A549 (cell line): ENCODE measurements around the gene COL7A1. TPM values are rescaled to one million over a fixed set of nuclear protein-coding genes. Genes with fewer than 3 reads are reported as not detected.

Source experiments
- ATAC-seq, 2 experiments: fragments of 200-7000 bp in 1 of 2; fragments of >200 bp in 1 of 2; cut with Nextera tagmentation in 1 of 2; cut with Tn5 transposase in 1 of 2; 3 replicates each; pipeline versions ENCODE4 v1.8.0 to v1.9.1; 2018 to 2020; ENCODE audit warnings: mild to moderate bottlenecking in 1 of 2, moderate library complexity in 1 of 2
- CTCF ChIA-PET: fragments of 300-600 bp; sonication (Branson Sonifier 250); formaldehyde crosslinking; extraction: SDS; loops from one replicate; lab custom pipeline; 2021; ENCODE audit warnings: antibody characterized with exemption, inconsistent platforms; lab: Yijun Ruan, JAX
- POLR2A ChIA-PET: fragments of 350-600 bp; formaldehyde crosslinking; extraction: SDS; loops from one replicate; lab custom pipeline; 2021; ENCODE audit warnings: antibody characterized with exemption, inconsistent platforms; lab: Yijun Ruan, JAX
- DNase-seq, 2 experiments: peaks; one replicate each; pipeline versions ENCODE4 v3.0.0 to v3.0.0-alpha.2; 2011 to 2016; ENCODE audit warnings: low read depth in 1 of 2, low spot score in 1 of 2
- FAIRE-seq: peaks from 2 replicates; lab custom pipeline; 2011; peaks lifted over from hg19 to GRCh38; lab: Jason Lieb, UNC
- H3K27ac ChIP-seq, 2 experiments: fragments of >200 bp; sonication (Bioruptor Twin); formaldehyde crosslinking; 3 replicates each; pipeline ENCODE4 v1.5.1; 2016 to 2017
- H3K4me1 ChIP-seq: fragments of >200 bp; sonication (Bioruptor Twin); formaldehyde crosslinking; 3 replicates; pipeline ENCODE4 v1.6.1; 2016
- H3K4me2 ChIP-seq: fragments of >200 bp; sonication (Bioruptor Twin); formaldehyde crosslinking; 3 replicates; pipeline ENCODE4 v1.6.1; 2016
- H3K4me3 ChIP-seq: fragments of >200 bp; sonication (Bioruptor Twin); formaldehyde crosslinking; 3 replicates; pipeline ENCODE4 v1.5.1; 2016
- H3K9me3 ChIP-seq: fragments of >200 bp; sonication (Bioruptor Twin); formaldehyde crosslinking; 3 replicates; pipeline ENCODE4 v1.6.1; 2016
- CHD4 ChIP-seq: fragments of 200-600 bp; sonication (generic); IDR thresholded peaks from 2 replicates; pipeline ENCODE4 v1.6.1; 2016; ENCODE audit warnings: antibody characterized with exemption, mild to moderate bottlenecking, borderline replicate concordance
- EHMT2 ChIP-seq: fragments of 200-600 bp; sonication (generic); IDR thresholded peaks from 2 replicates; pipeline ENCODE4 v1.6.1; 2016; ENCODE audit warnings: antibody characterized with exemption, low read depth, mild to moderate bottlenecking, moderate library complexity
- EP300 ChIP-seq, 2 experiments: fragments of >200 bp; sonication (Bioruptor Twin); formaldehyde crosslinking; IDR thresholded peaks; 2 replicates in 1 of 2; 3 replicates in 1 of 2; pipeline ENCODE4 v1.6.1; 2016 to 2017
- HOXB13 ChIP-seq: fragments of 250-450 bp; sonication (Bioruptor Pico); IDR thresholded peaks from 2 replicates; pipeline ENCODE4 v1.5.0; 2020; ENCODE audit warnings: low read depth, mild to moderate bottlenecking, moderate library complexity
- JUN ChIP-seq, 2 experiments: fragments of >200 bp; sonication (Bioruptor Twin); formaldehyde crosslinking; IDR thresholded peaks; 2 replicates in 1 of 2; 3 replicates in 1 of 2; pipeline ENCODE4 v1.6.1; 2016 to 2017
- KDM5A ChIP-seq: fragments of 200-600 bp; sonication (generic); IDR thresholded peaks from 2 replicates; pipeline ENCODE4 v1.6.1; 2016; ENCODE audit warnings: antibody characterized with exemption, mild to moderate bottlenecking
- MYC ChIP-seq: IDR thresholded peaks from 2 replicates; pipeline ENCODE4 v1.6.1; 2012; ENCODE audit warnings: mild to moderate bottlenecking, inconsistent platforms, low read length, improper control_type of control experiment, borderline replicate concordance
- NFE2L2 ChIP-seq: fragments of 150-350 bp; conservative IDR thresholded peaks from 2 replicates; pipeline ENCODE4 v1.6.1; 2014; ENCODE audit warnings: low read length
- NPAS2 ChIP-seq: fragments of 250-450 bp; sonication (Bioruptor Pico); IDR thresholded peaks from 2 replicates; pipeline ENCODE4 v1.8.0; 2022; ENCODE audit warnings: mild to moderate bottlenecking, moderate library complexity, borderline replicate concordance
- POLR2AphosphoS2 ChIP-seq: conservative IDR thresholded peaks from 2 replicates; pipeline ENCODE4 v1.6.1; 2012; ENCODE audit warnings: low read length, improper control_type of control experiment, inconsistent platforms
- RAD21 ChIP-seq, 2 experiments: fragments of >200 bp in 1 of 2; sonication (Bioruptor Twin) in 1 of 2; formaldehyde crosslinking in 1 of 2; IDR thresholded peaks in 1 of 2; conservative IDR thresholded peaks in 1 of 2; 2 replicates in 1 of 2; 3 replicates in 1 of 2; pipeline ENCODE4 v1.6.1; 2012 to 2018; ENCODE audit warnings: inconsistent platforms in 1 of 2
- SMC3 ChIP-seq: fragments of >200 bp; sonication (Bioruptor Twin); formaldehyde crosslinking; IDR thresholded peaks from 3 replicates; pipeline ENCODE4 v1.6.1; 2018; ENCODE audit warnings: inconsistent platforms
- TFCP2L1 ChIP-seq: fragments of 250-450 bp; sonication (Bioruptor Pico); IDR thresholded peaks from 2 replicates; pipeline ENCODE4 v1.5.0; 2021; ENCODE audit warnings: mild to moderate bottlenecking
- TP53 ChIP-seq: fragments of 250-450 bp; sonication (Bioruptor Pico); IDR thresholded peaks from 2 replicates; pipeline ENCODE4 v1.5.0; 2021; ENCODE audit warnings: mild to moderate bottlenecking, moderate library complexity
- ZC3H11A ChIP-seq: fragments of 450-650 bp; IDR thresholded peaks from 2 replicates; pipeline ENCODE4 v1.6.1; 2014; ENCODE audit warnings: antibody characterized with exemption, mild to moderate bottlenecking
- ZFP36 ChIP-seq: fragments of 450-650 bp; IDR thresholded peaks from 2 replicates; pipeline ENCODE4 v1.6.1; 2014; ENCODE audit warnings: borderline replicate concordance; ENCODE audit not compliant: partially characterized antibody
- WGBS: methylation state at CpG from one replicate; pipeline ENCODE4 v1.1.6; 2017; ENCODE audit errors: missing lambda C conversion rate; 5-methylcytosine and 5-hydroxymethylcytosine counted together
- polyA plus RNA-seq, 4 experiments: library from polyadenylated mRNA; depleted of rRNA in 3 of 4; stranded (reverse); fragments of >200 nt; fragmentation: RNase III in 1 of 4; extraction: RNeasy Plus Mini Kit Qiagen cat#74134 plus additional on column Dnase treatment in 1 of 4; gene quantifications; 2 replicates in 3 of 4; 3 replicates in 1 of 4; pipeline ENCODE4 v1.2.3, GENCODE V29; 2011 to 2017
- TF ChIP-seq, protein P1 (sequence below): IDR thresholded peaks from 2 replicates; pipeline ENCODE4 v1.6.1; 2012; ENCODE audit warnings: low read depth, borderline replicate concordance
- TF ChIP-seq, protein P2 (sequence below): fragments of 250-450 bp; sonication (Bioruptor Pico); IDR thresholded peaks from 2 replicates; pipeline ENCODE4 v1.5.0; 2021; ENCODE audit warnings: mild to moderate bottlenecking, moderate library complexity, borderline replicate concordance

COL7A1 gene
- polyA plus RNA-seq, 2 of the 4 experiments (the other 2 are of a cell fraction) = 36.5 to 240 TPM

DNA sequence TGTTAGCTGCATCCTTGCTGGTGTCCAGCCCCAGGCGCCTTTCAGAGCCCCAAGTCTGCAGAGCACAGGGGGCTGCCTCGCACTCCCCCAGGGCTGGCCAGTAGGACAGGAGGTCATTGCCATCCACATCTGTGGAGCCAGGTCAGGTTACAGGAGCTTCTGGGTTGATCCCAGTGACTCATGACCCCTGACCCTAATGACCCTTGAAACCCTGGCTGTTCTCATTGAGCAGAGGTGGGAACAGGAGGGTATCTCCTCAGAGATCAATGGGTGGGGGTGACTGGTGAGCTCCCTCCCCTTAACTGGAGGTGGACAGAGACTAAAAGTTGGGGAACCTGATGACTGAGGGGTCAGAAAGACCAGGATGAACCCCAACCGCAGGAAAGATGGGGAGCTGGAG is 46.3 kb upstream of the COL7A1 start:
- no peak for FAIRE-seq
- ChIA-PET CTCF (interaction anchor here (0.6 kb wide), 1 partner anchor 20 kb away, joined by 3 read pairs; no protein-coding TSS in a partner anchor), POLR2A (no interaction called here)
- Histone ChIP-seq H3K9me3 (no peaks in the 10 kb centered on the region), H3K4me2 (no peak overlapping the region), H3K4me3 (no peak overlapping the region), H3K4me1 (peaks cover 2% of the 10 kb centered on the region; the same call in 2 of the 3 replicates), H3K27ac (no peak overlapping the region)
- WGBS = 100% methylated on average over 1 of the region's 3 CpGs
- ATAC-seq = no peak
- TF ChIP-seq, protein P1, sequence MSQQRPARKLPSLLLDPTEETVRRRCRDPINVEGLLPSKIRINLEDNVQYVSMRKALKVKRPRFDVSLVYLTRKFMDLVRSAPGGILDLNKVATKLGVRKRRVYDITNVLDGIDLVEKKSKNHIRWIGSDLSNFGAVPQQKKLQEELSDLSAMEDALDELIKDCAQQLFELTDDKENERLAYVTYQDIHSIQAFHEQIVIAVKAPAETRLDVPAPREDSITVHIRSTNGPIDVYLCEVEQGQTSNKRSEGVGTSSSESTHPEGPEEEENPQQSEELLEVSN = no peak
- no peak for TF ChIP-seq EHMT2
- no peak for TF ChIP-seq MYC
- no peak for TF ChIP-seq HOXB13 (CRISPR knock-in tag)
- TF ChIP-seq TP53 (CRISPR knock-in tag) = no peak
- no peak for TF ChIP-seq CHD4
- no peak for DNase-seq

DNA sequence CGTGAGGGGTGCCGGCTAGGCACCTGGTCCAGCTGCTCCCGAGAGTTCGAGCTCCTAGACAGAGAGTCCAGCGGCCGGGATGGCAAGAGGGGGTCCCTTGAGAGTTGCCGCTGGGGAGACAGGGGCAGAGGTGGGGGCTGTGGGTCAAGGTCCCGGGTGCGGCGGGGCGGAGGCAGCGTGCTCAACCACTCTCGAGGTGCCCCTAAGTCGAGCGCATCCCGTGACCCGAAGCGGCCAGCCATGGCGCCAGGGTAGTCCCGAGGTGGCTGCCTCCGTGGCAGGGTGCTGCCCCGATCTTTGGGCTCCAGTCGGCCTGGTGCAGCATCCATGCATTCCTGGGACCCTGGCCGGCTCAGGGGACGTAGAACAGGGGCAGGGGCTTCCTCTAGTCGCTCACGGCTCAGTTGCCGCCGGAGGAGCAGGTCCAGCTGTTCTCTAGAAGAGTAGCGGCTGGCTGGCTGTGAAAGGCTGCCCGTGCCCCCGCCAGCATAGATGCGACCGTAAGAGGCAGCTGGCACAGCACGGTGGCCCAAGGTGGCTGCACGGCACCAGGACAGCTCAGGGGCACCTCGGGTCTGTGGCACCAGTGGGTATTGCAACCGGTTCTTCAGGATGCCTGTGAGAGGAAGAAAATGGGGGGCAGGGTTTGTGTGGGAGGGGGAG is 44.9 kb upstream of the COL7A1 start:
- no peak for ATAC-seq
- WGBS = 100% methylated on average over 2 of the region's 38 CpGs
- CTCF ChIA-PET = interaction anchor here (0.7 kb wide), 1 partner anchor 16 kb away, joined by 3 read pairs; no protein-coding TSS in a partner anchor

DNA sequence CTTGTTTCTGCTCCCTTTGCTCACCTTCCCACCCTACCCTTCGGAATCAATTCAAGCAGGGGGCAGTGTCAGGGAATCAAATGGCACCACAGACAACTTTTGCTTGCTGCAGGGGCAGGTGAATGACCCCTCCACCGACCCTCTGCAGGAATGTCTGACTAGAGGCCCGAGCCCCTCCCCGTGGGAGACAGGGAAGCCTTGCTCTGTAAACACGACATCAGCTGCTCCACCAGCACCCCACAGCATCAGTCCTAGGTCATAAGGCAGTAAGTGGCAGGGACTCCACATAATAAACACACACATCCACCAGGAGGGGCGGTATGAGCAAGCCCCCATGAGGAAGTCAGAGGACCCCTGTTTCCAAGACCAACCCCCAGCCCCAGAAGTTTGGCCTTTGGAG is 42.2 kb upstream of the COL7A1 start:
- peaks cover 16% of the 10 kb centered on the region for H3K4me1 ChIP-seq
- no peak for FAIRE-seq
- H3K9me3 ChIP-seq = no peaks in the 10 kb centered on the region
- no peak for ATAC-seq
- no peak for DNase-seq
- H3K27ac ChIP-seq = no peak overlapping the region
- H3K4me2 ChIP-seq = no peak overlapping the region
- TF ChIP-seq KDM5A (no peak), NFE2L2 (no peak), MYC (no peak), SMC3 (no peak), TFCP2L1 (CRISPR knock-in tag) (no peak), RAD21 (conservative IDR thresholded peaks at IDR 0.05 in 1 of 2, IDR thresholded peaks at IDR 0.05 in 1 of 2) (no peak), EP300 (IDR thresholded peaks at IDR 0.05) (no peak), POLR2AphosphoS2 (no peak)
- no peak overlapping the region for H3K4me3 ChIP-seq
- CTCF ChIA-PET = interaction anchor here (2.6 kb wide), 1 partner anchor 25 kb away, joined by 10 read pairs; no protein-coding TSS in a partner anchor
- WGBS = 50% methylated on average over 6 of the region's 6 CpGs
- POLR2A ChIA-PET = no interaction called here

More for the DNA sequence above, 44.9 kb upstream of the COL7A1 start:
- Histone ChIP-seq H3K4me3 (no peak overlapping the region), H3K4me1 (peaks cover 9% of the 10 kb centered on the region), H3K9me3 (no peaks in the 10 kb centered on the region), H3K4me2 (no peak overlapping the region), H3K27ac (no peak overlapping the region)
- POLR2A ChIA-PET = no interaction called here
- DNase-seq = no peak
- no peak for FAIRE-seq
- no peak for TF ChIP-seq RAD21 (conservative IDR thresholded peaks at IDR 0.05 in 1 of 2, IDR thresholded peaks at IDR 0.05 in 1 of 2)

DNA sequence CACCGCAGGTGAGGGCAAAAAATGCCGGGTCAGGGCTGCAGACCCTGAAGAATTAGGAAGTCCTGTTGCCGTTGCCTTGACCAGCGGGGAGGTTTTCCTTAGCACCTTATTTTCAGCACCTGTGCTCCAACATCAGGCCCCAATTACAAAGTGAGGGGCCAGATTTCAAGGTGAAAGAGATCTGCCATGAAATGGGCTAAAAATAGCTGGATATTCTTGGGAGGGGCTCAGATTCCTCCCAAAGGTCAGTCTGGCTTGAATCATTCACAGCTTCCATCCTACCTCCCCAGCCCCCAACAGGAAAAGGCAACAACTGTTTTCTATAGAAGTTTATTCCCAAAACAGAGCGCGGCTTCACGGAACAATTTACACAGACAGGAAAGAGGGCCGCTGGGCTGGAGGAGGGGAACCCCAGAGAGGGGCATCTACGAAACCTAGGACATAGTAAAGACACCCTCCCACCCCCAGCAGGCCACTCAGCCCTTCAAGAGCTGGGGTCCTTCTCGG is 41.1 kb upstream of the COL7A1 start:
- H3K4me1 ChIP-seq = peaks cover 16% of the 10 kb centered on the region
- H3K9me3 ChIP-seq = no peaks in the 10 kb centered on the region
- ChIA-PET POLR2A (interaction anchor here (0.6 to 2.1 kb wide), 2 partner anchors 26 to 122 kb away, joined by 3 to 9 read pairs; partner anchors contain the start of gene CELSR3), CTCF (interaction anchor here (0.7 to 4.3 kb wide), 20 partner anchors 9 to 98 kb away, joined by 3 to 46 read pairs (median 6); partner anchors contain the start of genes CELSR3, COL7A1, TMEM89 and UCN2)
- no peak for ATAC-seq
- H3K4me3 ChIP-seq = peak overlapping the region; percentile 82
- WGBS = 70% methylated on average over 10 of the region's 10 CpGs
- FAIRE-seq = no peak
- DNase-seq = no peak
- H3K27ac ChIP-seq = peak overlapping the region; percentile 69 to 97
- TF ChIP-seq HOXB13 (CRISPR knock-in tag) = no peak
- no peak for TF ChIP-seq NPAS2 (CRISPR knock-in tag)
- TF ChIP-seq NFE2L2 = no peak
- TF ChIP-seq ZC3H11A = no peak
- no peak for TF ChIP-seq ZFP36
- TF ChIP-seq, protein P2, sequence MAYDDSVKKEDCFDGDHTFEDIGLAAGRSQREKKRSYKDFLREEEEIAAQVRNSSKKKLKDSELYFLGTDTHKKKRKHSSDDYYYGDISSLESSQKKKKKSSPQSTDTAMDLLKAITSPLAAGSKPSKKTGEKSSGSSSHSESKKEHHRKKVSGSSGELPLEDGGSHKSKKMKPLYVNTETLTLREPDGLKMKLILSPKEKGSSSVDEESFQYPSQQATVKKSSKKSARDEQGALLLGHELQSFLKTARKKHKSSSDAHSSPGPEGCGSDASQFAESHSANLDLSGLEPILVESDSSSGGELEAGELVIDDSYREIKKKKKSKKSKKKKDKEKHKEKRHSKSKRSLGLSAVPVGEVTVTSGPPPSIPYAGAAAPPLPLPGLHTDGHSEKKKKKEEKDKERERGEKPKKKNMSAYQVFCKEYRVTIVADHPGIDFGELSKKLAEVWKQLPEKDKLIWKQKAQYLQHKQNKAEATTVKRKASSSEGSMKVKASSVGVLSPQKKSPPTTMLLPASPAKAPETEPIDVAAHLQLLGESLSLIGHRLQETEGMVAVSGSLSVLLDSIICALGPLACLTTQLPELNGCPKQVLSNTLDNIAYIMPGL (CRISPR knock-in tag) = no peak
- TF ChIP-seq JUN (IDR thresholded peaks at IDR 0.05) = no peak
- peak overlapping the region; percentile 81 for H3K4me2 ChIP-seq
